MM.1S (cell line): Measurements from ENCODE around the gene CCDC171.

Experiments
- DNase-seq: peaks from one replicate; pipeline ENCODE4 v3.0.0-alpha.2; 2015
- H2AFZ ChIP-seq: fragments of 300-600 bp; sonication (generic); 2 replicates; pipeline ENCODE4 v1.6.0; 2016; ENCODE audit warnings: antibody characterized with exemption, low read length
- H3F3A ChIP-seq: fragments of 300-600 bp; sonication (generic); 2 replicates; pipeline ENCODE4 v1.6.1; 2016; ENCODE audit warnings: mild to moderate bottlenecking, antibody characterized with exemption, low read length, moderate library complexity, mixed read lengths; ENCODE audit not compliant: insufficient read depth
- H3K27ac ChIP-seq: fragments of 300-600 bp; sonication (generic); 2 replicates; pipeline ENCODE4 v1.5.1; 2016; ENCODE audit warnings: mild to moderate bottlenecking, low read length
- H3K27me3 ChIP-seq: fragments of 300-600 bp; sonication (generic); replicated peaks from 2 replicates; pipeline ENCODE4 v1.6.0; 2016; ENCODE audit warnings: low read length; ENCODE audit not compliant: insufficient read depth
- H3K36me3 ChIP-seq: fragments of 300-600 bp; sonication (generic); replicated peaks from 2 replicates; pipeline ENCODE4 v1.6.1; 2016; ENCODE audit warnings: mild to moderate bottlenecking, low read length, mixed read lengths; ENCODE audit not compliant: insufficient read depth
- H3K4me1 ChIP-seq: fragments of 300-600 bp; sonication (generic); 2 replicates; pipeline ENCODE4 v1.6.1; 2016; ENCODE audit warnings: low read length, mixed read lengths
- H3K4me2 ChIP-seq: fragments of 300-600 bp; sonication (generic); 2 replicates; pipeline ENCODE4 v1.6.0; 2016; ENCODE audit warnings: low read depth, low read length
- H3K4me3 ChIP-seq: fragments of 300-600 bp; sonication (generic); 2 replicates; pipeline ENCODE4 v1.5.1; 2016; ENCODE audit warnings: low read length, mixed read lengths
- H3K79me2 ChIP-seq: fragments of 300-600 bp; sonication (generic); 2 replicates; pipeline ENCODE4 v1.6.1; 2016; ENCODE audit warnings: mixed run types, low read length, mixed read lengths
- H3K9ac ChIP-seq: fragments of 300-600 bp; sonication (generic); 2 replicates; pipeline ENCODE4 v1.6.1; 2016; ENCODE audit warnings: low read length, mixed read lengths
- H3K9me2 ChIP-seq: fragments of 300-600 bp; sonication (generic); replicated peaks from 2 replicates; pipeline ENCODE4 v1.6.1; 2016; ENCODE audit warnings: mild to moderate bottlenecking, low read length, mixed read lengths; ENCODE audit not compliant: insufficient read depth
- H3K9me3 ChIP-seq: fragments of 300-600 bp; sonication (generic); replicated peaks from 2 replicates; pipeline ENCODE4 v1.6.1; 2016; ENCODE audit warnings: mild to moderate bottlenecking, low read length, mixed read lengths; ENCODE audit not compliant: insufficient read depth
- H4K20me1 ChIP-seq: fragments of 300-600 bp; sonication (generic); 2 replicates; pipeline ENCODE4 v1.6.1; 2016; ENCODE audit warnings: mild to moderate bottlenecking, low read length, moderate library complexity, mixed read lengths; ENCODE audit not compliant: insufficient read depth
- CTCF ChIP-seq: fragments of 300-600 bp; sonication (generic); IDR thresholded peaks from 2 replicates; pipeline ENCODE4 v1.5.1; 2016; ENCODE audit warnings: antibody characterized with exemption, low read length, mixed read lengths
- EZH2 ChIP-seq: fragments of 300-600 bp; sonication (generic); optimal IDR thresholded peaks from 2 replicates; pipeline ENCODE3; 2017; ENCODE audit warnings: low read depth, mild to moderate bottlenecking, antibody characterized with exemption, low read length, mixed read lengths
- EZH2phosphoT487 ChIP-seq: fragments of 300-600 bp; sonication (generic); IDR thresholded peaks from 2 replicates; pipeline ENCODE4 v1.6.1; 2018; ENCODE audit warnings: antibody characterized with exemption, low read length

The CCDC171 gene

GRCh38 chr9:15967068-15967467, 414.2 kb downstream of the CCDC171 start:
- Histone ChIP-seq H3K4me3 (no peak overlapping the region), H3K4me2 (no peak overlapping the region), H3K4me1 (no peaks in the 10 kb centered on the region), H3K27ac (no peak overlapping the region), H3K79me2 (no peaks in the 10 kb centered on the region), H3K9me3 (no peaks in the 10 kb centered on the region), H3K9ac (no peak overlapping the region), H3K27me3 (no peaks in the 10 kb centered on the region), H3K9me2 (no peaks in the 10 kb centered on the region), H2AFZ (no peak overlapping the region), H3F3A (no peaks in the 10 kb centered on the region), H3K36me3 (no peaks in the 10 kb centered on the region), H4K20me1 (no peaks in the 10 kb centered on the region)
- no peak for DNase-seq
- TF ChIP-seq EZH2phosphoT487 (no peak), EZH2 (no peak), CTCF (no peak)

- H4K20me1 ChIP-seq = no peaks in the 10 kb centered on the region
- no peaks in the 10 kb centered on the region for H3K9me3 ChIP-seq
- H3K79me2 ChIP-seq = no peaks in the 10 kb centered on the region
- H3K36me3 ChIP-seq = no peaks in the 10 kb centered on the region
- no peaks in the 10 kb centered on the region for H3K27me3 ChIP-seq
- H3K4me2 ChIP-seq = no peak overlapping the region
- H2AFZ ChIP-seq = no peak overlapping the region
- no peak overlapping the region for H3K9ac ChIP-seq
- H3F3A ChIP-seq = no peaks in the 10 kb centered on the region
- H3K4me3 ChIP-seq = no peak overlapping the region
- no peaks in the 10 kb centered on the region for H3K9me2 ChIP-seq
- no peaks in the 10 kb centered on the region for H3K4me1 ChIP-seq
- no peak for DNase-seq
- TF ChIP-seq CTCF = no peak
- no peak overlapping the region for H3K27ac ChIP-seq
Measured at GRCh38 chr9:15972760-15973159, 419.9 kb downstream of the CCDC171 start.

- Histone ChIP-seq H3K27me3 (no peaks in the 10 kb centered on the region), H3K9me2 (no peaks in the 10 kb centered on the region), H2AFZ (no peak overlapping the region), H3K4me3 (no peak overlapping the region), H4K20me1 (no peaks in the 10 kb centered on the region), H3K4me1 (no peaks in the 10 kb centered on the region), H3K79me2 (no peaks in the 10 kb centered on the region), H3K9me3 (no peaks in the 10 kb centered on the region), H3K36me3 (no peaks in the 10 kb centered on the region), H3K9ac (no peak overlapping the region), H3F3A (no peaks in the 10 kb centered on the region), H3K4me2 (no peak overlapping the region), H3K27ac (no peak overlapping the region)
- no peak for DNase-seq
- no peak for TF ChIP-seq EZH2
- TF ChIP-seq EZH2phosphoT487 = no peak
- TF ChIP-seq CTCF = no peak
Measured at GRCh38 chr9:15975101-15975778, 422.4 kb downstream of the CCDC171 start.
